Measurements from ENCODE around the gene C11orf52.

C11orf52 gene

GRCh38 chr11:111939836-111940604 lies 21.3 kb downstream of the C11orf52 start:
- no peak for DNase-seq

GRCh38 chr11:111941963-111942362 lies 23.2 kb downstream of the C11orf52 start:
- DNase-seq, result no peak

- no peak for DNase-seq
These were observed 24.1 kb downstream of the C11orf52 start for GRCh38 chr11:111942829-111943228.

- no peak for DNase-seq
These were observed 25.4 kb downstream of the C11orf52 start for GRCh38 chr11:111944139-111944538.

- no peak for DNase-seq
These were observed 25.9 kb downstream of the C11orf52 start for GRCh38 chr11:111944651-111945051.

GRCh38 chr11:111945198-111945597 lies 26.5 kb downstream of the C11orf52 start:
- DNase-seq, result no peak

- DNase-seq, result no peak
These were observed 27.8 kb downstream of the C11orf52 start for GRCh38 chr11:111946499-111946898.

GRCh38 chr11:111947143-111947542 lies 28.4 kb downstream of the C11orf52 start:
- no peak for DNase-seq

GRCh38 chr11:111949519-111950426 lies 31.1 kb downstream of the C11orf52 start:
- no peak for DNase-seq

GRCh38 chr11:111951565-111951964 lies 32.9 kb downstream of the C11orf52 start:
- no peak for DNase-seq

- no peak for DNase-seq
These were observed 35.4 kb downstream of the C11orf52 start for GRCh38 chr11:111954154-111954553.

GRCh38 chr11:111957663-111958444 lies 39.1 kb downstream of the C11orf52 start:
- DNase-seq, result no peak

GRCh38 chr11:111960916-111961315 lies 42.2 kb downstream of the C11orf52 start:
- no peak for DNase-seq

GRCh38 chr11:111961389-111962300 lies 42.9 kb downstream of the C11orf52 start:
- DNase-seq, result no peak

- DNase-seq, result no peak
These were observed 45.2 kb downstream of the C11orf52 start for GRCh38 chr11:111963931-111964340.

- DNase-seq, result no peak
These were observed 48.0 kb downstream of the C11orf52 start for GRCh38 chr11:111966678-111967077.

GRCh38 chr11:111967649-111968048 lies 48.9 kb downstream of the C11orf52 start:
- DNase-seq, result no peak

GRCh38 chr11:111969344-111969743 lies 50.6 kb downstream of the C11orf52 start:
- DNase-seq, result no peak

- DNase-seq, result no peak
These were observed 55.7 kb downstream of the C11orf52 start for GRCh38 chr11:111974446-111974845.

- DNase-seq, result no peak
These were observed 56.5 kb downstream of the C11orf52 start for GRCh38 chr11:111975076-111975806.

- no peak for DNase-seq
These were observed 57.5 kb downstream of the C11orf52 start for GRCh38 chr11:111976119-111976766.
